ENCODE data around the gene POLN. TPM values are rescaled to one million over a fixed set of nuclear protein-coding genes. Genes with fewer than 3 reads are reported as not detected.

POLN gene
- polyA plus RNA-seq, 2 of the 4 experiments (the other 2 are of a cell fraction): 2.4 to 2.9 TPM

GRCh38 chr4:2262145-2262943 is 20.4 kb upstream of the POLN start:
- POLR2A ChIA-PET: interaction anchor here (0.6 to 1.5 kb wide), 11 partner anchors 9 to 273 kb away, joined by 3 to 10 read pairs (median 4); partner anchors contain the start of genes HAUS3, POLN and RNF4
- DNase-seq (ENCODE audit: low read depth in 1 of 2, low spot score in 1 of 2): peak; percentile 92 to 99
- H3K27ac ChIP-seq: peak overlapping the region; percentile 98 to 99
- peak overlapping the region; percentile 81 for H3K4me3 ChIP-seq
- TF ChIP-seq HMGXB4 (CRISPR knock-in tag; IDR thresholded peaks at IDR 0.05; ENCODE audit: borderline replicate concordance) (no peak), PBX3 (IDR thresholded peaks at IDR 0.05) (peak; percentile 94), USF2 (IDR thresholded peaks at IDR 0.05) (peak; percentile 72), CTCF (IDR thresholded peaks at IDR 0.05) (no peak), JUN (IDR thresholded peaks at IDR 0.05) (peak in 1 of 2 experiments; percentile 62; a peak in 1 of 5 replicates), MAX (IDR thresholded peaks at IDR 0.05) (peak; percentile 73; the same call in 1 of the 2 replicates), BCL3 (IDR thresholded peaks at IDR 0.05) (peak; percentile 58; the same call in 1 of the 3 replicates), HOXB13 (CRISPR knock-in tag; IDR thresholded peaks at IDR 0.05; ENCODE audit: low read depth) (no peak), PHF8 (IDR thresholded peaks at IDR 0.05; ENCODE audit: borderline replicate concordance, low read depth) (peak; percentile 79; the same call in 1 of the 2 replicates), NPAS2 (CRISPR knock-in tag; IDR thresholded peaks at IDR 0.05; ENCODE audit: borderline replicate concordance) (no peak), POLR2A (IDR thresholded peaks at IDR 0.05; ENCODE audit: low read length) (peak; percentile 88), RFX5 (IDR thresholded peaks at IDR 0.05) (peak; percentile 97), ZC3H11A (IDR thresholded peaks at IDR 0.05) (no peak), HES2 (IDR thresholded peaks at IDR 0.05) (no peak), ATOH8 (CRISPR knock-in tag; IDR thresholded peaks at IDR 0.05; ENCODE audit: low read depth) (no peak)
- H3K4me1 ChIP-seq: peaks cover 6% of the 10 kb centered on the region; the same call in 1 of the 3 replicates
- FAIRE-seq: no peak
- H3K4me2 ChIP-seq: peak overlapping the region; percentile 99
- CTCF ChIA-PET: interaction anchor here (0.9 to 1.2 kb wide), 2 partner anchors 93 to 203 kb away, joined by 3 read pairs; no protein-coding TSS in a partner anchor
- no peaks in the 10 kb centered on the region for H3K9me3 ChIP-seq
- 8% methylated on average over 5 of the region's 98 CpGs for WGBS (ENCODE audit: missing lambda C conversion rate)
- ATAC-seq: peak; percentile 92 to 96
